Measurements from ENCODE around the gene MAP3K3. TPM values are rescaled to one million over a fixed set of nuclear protein-coding genes. Genes with fewer than 3 reads are reported as not detected.

The MAP3K3 gene
- total and polyA plus RNA-seq, 2 donors (not counting 1 experiment from before 2014, with no cell fraction given), result 49.1 to 74.7 TPM

DNA sequence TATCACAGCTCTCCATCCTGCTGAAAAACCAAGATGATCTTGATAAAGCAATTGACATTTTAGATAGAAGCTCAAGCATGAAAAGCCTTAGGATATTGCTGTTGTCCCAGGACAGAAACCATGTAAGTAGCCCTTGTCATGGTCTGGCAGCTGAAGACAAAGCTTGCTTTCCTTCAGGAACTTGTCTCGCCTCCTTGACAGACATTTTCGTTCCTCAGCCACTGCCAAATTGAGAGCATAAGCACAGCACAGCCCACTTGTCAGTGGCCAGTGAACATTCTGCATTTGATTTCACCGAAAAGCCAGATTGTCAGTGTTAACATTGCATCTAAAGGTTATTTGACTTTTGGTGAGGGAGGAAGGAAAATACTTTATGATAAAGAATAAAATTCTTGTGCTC lies 35.6 kb downstream of the MAP3K3 start:
- WGBS (ENCODE audit: insufficient coverage), result 100% methylated on average over 2 of the region's 3 CpGs

DNA sequence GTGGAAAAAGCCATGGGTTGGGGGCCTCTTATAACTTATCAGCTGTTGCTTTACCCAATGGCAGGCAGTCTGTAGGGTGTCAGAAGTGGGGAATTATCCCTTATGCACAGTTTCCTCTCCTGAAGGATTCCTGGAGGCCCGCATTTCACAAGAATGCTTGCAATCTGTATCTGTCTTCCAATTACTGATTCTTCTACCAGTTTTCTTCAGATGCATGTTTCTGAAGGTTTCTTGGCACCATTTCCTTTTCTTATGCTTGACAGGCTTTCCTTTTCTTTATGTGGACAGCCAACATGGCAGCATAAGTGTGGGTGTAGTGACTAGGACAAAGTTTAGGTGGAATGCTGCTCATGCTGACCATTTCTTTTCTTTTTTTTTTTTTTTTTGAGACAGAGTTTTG lies 36.1 kb downstream of the MAP3K3 start:
- H3K36me3 ChIP-seq (replicated peaks in 1 of 2; ENCODE audit: control extremely low read depth in 1 of 2, control insufficient read depth in 1 of 2, extremely low read depth in 1 of 2, insufficient read depth in 2 of 2, low read length in 1 of 2), result peaks cover 7 to 37% of the 10 kb centered on the region in 2 experiments
- DNase-seq (no peak), ATAC-seq (ENCODE audit: low read depth) (no peak)
- H3K9me3 ChIP-seq (ENCODE audit: control extremely low read depth in 1 of 3, control insufficient read depth in 2 of 3, insufficient read depth in 1 of 3, low read length in 2 of 3), result no peaks in the 10 kb centered on the region
- H3K4me1 ChIP-seq (ENCODE audit: control insufficient read depth in 2 of 2, insufficient read depth in 2 of 2, low read length in 2 of 2), result no peaks in the 10 kb centered on the region
- Mint-ChIP-seq H3K9me3 (ENCODE audit: insufficient read depth) (no peaks in the 10 kb centered on the region), H3K27ac (no peak overlapping the region), H3K27me3 (no peaks in the 10 kb centered on the region), H3K4me3 (no peak overlapping the region), H3K4me1 (no peaks in the 10 kb centered on the region)
- no peak overlapping the region for H2AFZ ChIP-seq (ENCODE audit: insufficient read depth, low read depth, low read length, poor library complexity, severe bottlenecking)
- WGBS (ENCODE audit: insufficient coverage), result 80% methylated on average over 1 of the region's 1 CpG
- intact Hi-C loops (cut with micrococcal nuclease), result no loop called here
- no peaks in the 10 kb centered on the region for H4K20me1 ChIP-seq (ENCODE audit: control insufficient read depth, insufficient read depth, low read length, poor library complexity, severe bottlenecking)
- H3K27me3 ChIP-seq (replicated peaks in 1 of 4; ENCODE audit: control extremely low read depth in 1 of 4, control insufficient read depth in 3 of 4, insufficient read depth in 4 of 4, low read length in 3 of 4), result no peaks in the 10 kb centered on the region
- H3K4me3 ChIP-seq (ENCODE audit: control extremely low read depth in 1 of 5, extremely low read depth in 1 of 5, insufficient read depth in 1 of 5, low read depth in 2 of 5, low read length in 4 of 5), result no peak overlapping the region
- TF ChIP-seq, protein P1, sequence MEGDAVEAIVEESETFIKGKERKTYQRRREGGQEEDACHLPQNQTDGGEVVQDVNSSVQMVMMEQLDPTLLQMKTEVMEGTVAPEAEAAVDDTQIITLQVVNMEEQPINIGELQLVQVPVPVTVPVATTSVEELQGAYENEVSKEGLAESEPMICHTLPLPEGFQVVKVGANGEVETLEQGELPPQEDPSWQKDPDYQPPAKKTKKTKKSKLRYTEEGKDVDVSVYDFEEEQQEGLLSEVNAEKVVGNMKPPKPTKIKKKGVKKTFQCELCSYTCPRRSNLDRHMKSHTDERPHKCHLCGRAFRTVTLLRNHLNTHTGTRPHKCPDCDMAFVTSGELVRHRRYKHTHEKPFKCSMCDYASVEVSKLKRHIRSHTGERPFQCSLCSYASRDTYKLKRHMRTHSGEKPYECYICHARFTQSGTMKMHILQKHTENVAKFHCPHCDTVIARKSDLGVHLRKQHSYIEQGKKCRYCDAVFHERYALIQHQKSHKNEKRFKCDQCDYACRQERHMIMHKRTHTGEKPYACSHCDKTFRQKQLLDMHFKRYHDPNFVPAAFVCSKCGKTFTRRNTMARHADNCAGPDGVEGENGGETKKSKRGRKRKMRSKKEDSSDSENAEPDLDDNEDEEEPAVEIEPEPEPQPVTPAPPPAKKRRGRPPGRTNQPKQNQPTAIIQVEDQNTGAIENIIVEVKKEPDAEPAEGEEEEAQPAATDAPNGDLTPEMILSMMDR (IDR thresholded peaks at IDR 0.05), result no peak
- no peak for TF ChIP-seq EZH2 (IDR thresholded peaks at IDR 0.05; ENCODE audit: borderline replicate concordance, insufficient read depth, low read depth, low read length, poor library complexity, severe bottlenecking)
- CTCF ChIA-PET, result interaction anchor here (0.6 kb wide), 1 partner anchor 92 kb away, joined by 3 read pairs; no protein-coding TSS in a partner anchor
- H3K9ac ChIP-seq (ENCODE audit: low read length), result no peak overlapping the region
- H3K4me2 ChIP-seq (replicated peaks; ENCODE audit: low read depth, low read length, poor library complexity, severe bottlenecking), result no peak overlapping the region
- POLR2A ChIA-PET, result no interaction called here
- H3K79me2 ChIP-seq (ENCODE audit: control insufficient read depth, insufficient read depth, low read length), result peaks cover 4% of the 10 kb centered on the region
- no peak overlapping the region for H3K27ac ChIP-seq (ENCODE audit: low read length in 2 of 2)

More for the DNA sequence above, 35.6 kb downstream of the MAP3K3 start:
- H3K9me3 Mint-ChIP-seq (ENCODE audit: insufficient read depth), result no peaks in the 10 kb centered on the region
- Histone ChIP-seq H3K4me3 (ENCODE audit: control extremely low read depth in 1 of 5, extremely low read depth in 1 of 5, insufficient read depth in 1 of 5, low read depth in 2 of 5, low read length in 4 of 5) (no peak overlapping the region), H3K36me3 (replicated peaks in 1 of 2; ENCODE audit: control extremely low read depth in 1 of 2, control insufficient read depth in 1 of 2, extremely low read depth in 1 of 2, insufficient read depth in 2 of 2, low read length in 1 of 2) (peaks cover 7 to 40% of the 10 kb centered on the region in 2 experiments), H3K9ac (ENCODE audit: low read length) (no peak overlapping the region), H4K20me1 (ENCODE audit: control insufficient read depth, insufficient read depth, low read length, poor library complexity, severe bottlenecking) (no peaks in the 10 kb centered on the region), H3K27me3 (replicated peaks in 1 of 4; ENCODE audit: control extremely low read depth in 1 of 4, control insufficient read depth in 3 of 4, insufficient read depth in 4 of 4, low read length in 3 of 4) (no peaks in the 10 kb centered on the region), H3K4me2 (replicated peaks; ENCODE audit: low read depth, low read length, poor library complexity, severe bottlenecking) (no peak overlapping the region), H3K9me3 (ENCODE audit: control extremely low read depth in 1 of 3, control insufficient read depth in 2 of 3, insufficient read depth in 1 of 3, low read length in 2 of 3) (no peaks in the 10 kb centered on the region), H3K27ac (ENCODE audit: low read length in 2 of 2) (no peak overlapping the region), H3K79me2 (ENCODE audit: control insufficient read depth, insufficient read depth, low read length) (peaks cover 4% of the 10 kb centered on the region), H3K4me1 (ENCODE audit: control insufficient read depth in 2 of 2, insufficient read depth in 2 of 2, low read length in 2 of 2) (no peaks in the 10 kb centered on the region), H2AFZ (ENCODE audit: insufficient read depth, low read depth, low read length, poor library complexity, severe bottlenecking) (no peak overlapping the region)
- H3K4me3 Mint-ChIP-seq, result no peak overlapping the region
- TF ChIP-seq, protein P1 (IDR thresholded peaks at IDR 0.05), result no peak
- no peaks in the 10 kb centered on the region for H3K27me3 Mint-ChIP-seq
- CTCF ChIA-PET, result interaction anchor here (0.6 kb wide), 1 partner anchor 93 kb away, joined by 3 read pairs; no protein-coding TSS in a partner anchor
- POLR2A ChIA-PET, result no interaction called here
- no peak for ATAC-seq (ENCODE audit: low read depth)
- intact Hi-C loops (cut with micrococcal nuclease), result no loop called here
- DNase-seq, result no peak
- H3K27ac Mint-ChIP-seq, result no peak overlapping the region
- no peaks in the 10 kb centered on the region for H3K4me1 Mint-ChIP-seq
